Neural cell (in vitro differentiated cells): ENCODE data around the gene ADRM1. TPM values are rescaled to one million over a fixed set of nuclear protein-coding genes. Genes with fewer than 3 reads are reported as not detected.

ENCODE experiments used
- H2AFZ ChIP-seq: fragments of 200-600, 300-800 bp; sonication (generic), shearing (Covaris generic); 2 replicates; pipeline ENCODE4 v1.6.0; 2014; ENCODE audit warnings: low read depth, mild to moderate bottlenecking, antibody characterized with exemption, low read length, moderate library complexity
- H3F3A ChIP-seq: fragments of 200-600 bp; shearing (Covaris generic); 2 replicates; pipeline ENCODE4 v1.6.1; 2016; ENCODE audit warnings: mild to moderate bottlenecking, moderate library complexity, mixed read lengths, antibody characterized with exemption, low read length; ENCODE audit not compliant: insufficient read depth, poor library complexity, severe bottlenecking
- H3K27ac ChIP-seq: fragments of 200-600, 300-800 bp; sonication (generic), shearing (Covaris generic); 2 replicates; pipeline ENCODE4 v1.5.1; 2014; ENCODE audit warnings: mild to moderate bottlenecking, low read length, moderate library complexity
- H3K27me3 ChIP-seq: fragments of 300-800, 200-600 bp; sonication (generic), shearing (Covaris generic); 2 replicates; pipeline ENCODE4 v1.6.0; 2014; ENCODE audit warnings: mild to moderate bottlenecking, low read depth, low read length, moderate library complexity; ENCODE audit not compliant: insufficient read depth
- H3K36me3 ChIP-seq: fragments of 300-800, 200-600 bp; sonication (generic), shearing (Covaris generic); 2 replicates; pipeline ENCODE4 v1.5.1; 2014; ENCODE audit warnings: mild to moderate bottlenecking, antibody characterized with exemption, low read length, moderate library complexity; ENCODE audit not compliant: insufficient read depth
- H3K4me2 ChIP-seq: fragments of 300-800, 200-600 bp; sonication (generic), shearing (Covaris generic); 2 replicates; pipeline ENCODE4 v1.6.0; 2014; ENCODE audit warnings: mild to moderate bottlenecking, low read length
- H3K4me3 ChIP-seq: fragments of 300-800, 200-600 bp; sonication (generic), shearing (Covaris generic); 2 replicates; pipeline ENCODE4 v1.5.1; 2014; ENCODE audit warnings: mild to moderate bottlenecking, low read length, moderate library complexity
- H3K79me2 ChIP-seq: fragments of 200-600 bp; shearing (Covaris generic); replicated peaks from 2 replicates; pipeline ENCODE4 v1.6.0; 2014; ENCODE audit warnings: mild to moderate bottlenecking, low read length, moderate library complexity; ENCODE audit not compliant: insufficient read depth
- H3K9ac ChIP-seq: fragments of 300-800, 200-600 bp; sonication (generic), shearing (Covaris generic); 2 replicates; pipeline ENCODE4 v1.6.1; 2016; ENCODE audit warnings: mild to moderate bottlenecking, low read length, mixed read lengths
- H3K9me2 ChIP-seq: fragments of 200-600 bp; shearing (Covaris generic); 2 replicates; pipeline ENCODE4 v1.6.1; 2016; ENCODE audit warnings: mild to moderate bottlenecking, low read length, mixed read lengths; ENCODE audit not compliant: insufficient read depth
- H3K9me3 ChIP-seq: fragments of 200-600, 300-800 bp; sonication (generic), shearing (Covaris generic); 2 replicates; pipeline ENCODE4 v1.6.1; 2016; ENCODE audit warnings: mild to moderate bottlenecking, mixed run types, low read length, moderate library complexity, mixed read lengths
- H4K20me1 ChIP-seq: fragments of 200-600 bp; shearing (Covaris generic); 2 replicates; pipeline ENCODE4 v1.6.1; 2016; ENCODE audit warnings: mild to moderate bottlenecking, mixed run types; ENCODE audit not compliant: insufficient read depth
- EP300 ChIP-seq: fragments of 450-650 bp; conservative IDR thresholded peaks from 2 replicates; pipeline ENCODE4 v1.6.1; 2014; ENCODE audit warnings: antibody characterized with exemption, mild to moderate bottlenecking, moderate library complexity; ENCODE audit not compliant: poor library complexity, severe bottlenecking
- EZH2 ChIP-seq: fragments of 200-600, 300-800 bp; shearing (Covaris generic), sonication (generic); IDR thresholded peaks from 2 replicates; pipeline ENCODE4 v1.6.1; 2014; ENCODE audit warnings: antibody characterized with exemption, low read length, borderline replicate concordance, mild to moderate bottlenecking; ENCODE audit not compliant: insufficient read depth, poor library complexity, severe bottlenecking
- MXI1 ChIP-seq: fragments of 450-650 bp; conservative IDR thresholded peaks from 2 replicates; pipeline ENCODE4 v1.6.1; 2014; ENCODE audit warnings: antibody characterized with exemption, mild to moderate bottlenecking; ENCODE audit not compliant: poor library complexity, severe bottlenecking
- POLR2AphosphoS5 ChIP-seq: IDR thresholded peaks from 2 replicates; pipeline ENCODE4 v1.6.1; 2012
- RAD21 ChIP-seq: fragments of 450-650 bp; conservative IDR thresholded peaks from 2 replicates; pipeline ENCODE4 v1.6.1; 2014; ENCODE audit warnings: antibody characterized with exemption, mild to moderate bottlenecking, moderate library complexity
- SMC3 ChIP-seq: fragments of 450-650 bp; conservative IDR thresholded peaks from 2 replicates; pipeline ENCODE4 v1.6.1; 2014; ENCODE audit warnings: antibody characterized with exemption, mild to moderate bottlenecking, moderate library complexity; ENCODE audit not compliant: poor library complexity
- TAF1 ChIP-seq: IDR thresholded peaks from 2 replicates; pipeline ENCODE4 v1.6.1; 2012; ENCODE audit warnings: low read depth
- polyA plus RNA-seq: library from polyadenylated mRNA; depleted of rRNA; stranded (reverse); fragments of >200 nt; gene quantifications from 2 replicates; pipeline ENCODE4 v1.2.3, GENCODE V29; 2014
- TF ChIP-seq, protein P1 (sequence below): IDR thresholded peaks from 2 replicates; pipeline ENCODE4 v1.6.1; 2012; ENCODE audit warnings: borderline replicate concordance
- TF ChIP-seq, protein P2 (sequence below): fragments of 450-650 bp; IDR thresholded peaks from 2 replicates; pipeline ENCODE4 v1.5.1; 2014; ENCODE audit warnings: antibody characterized with exemption, mild to moderate bottlenecking, moderate library complexity; ENCODE audit not compliant: poor library complexity, severe bottlenecking

The ADRM1 gene
- polyA plus RNA-seq, 1 donor from 2014 or later: 111 TPM

DNA sequence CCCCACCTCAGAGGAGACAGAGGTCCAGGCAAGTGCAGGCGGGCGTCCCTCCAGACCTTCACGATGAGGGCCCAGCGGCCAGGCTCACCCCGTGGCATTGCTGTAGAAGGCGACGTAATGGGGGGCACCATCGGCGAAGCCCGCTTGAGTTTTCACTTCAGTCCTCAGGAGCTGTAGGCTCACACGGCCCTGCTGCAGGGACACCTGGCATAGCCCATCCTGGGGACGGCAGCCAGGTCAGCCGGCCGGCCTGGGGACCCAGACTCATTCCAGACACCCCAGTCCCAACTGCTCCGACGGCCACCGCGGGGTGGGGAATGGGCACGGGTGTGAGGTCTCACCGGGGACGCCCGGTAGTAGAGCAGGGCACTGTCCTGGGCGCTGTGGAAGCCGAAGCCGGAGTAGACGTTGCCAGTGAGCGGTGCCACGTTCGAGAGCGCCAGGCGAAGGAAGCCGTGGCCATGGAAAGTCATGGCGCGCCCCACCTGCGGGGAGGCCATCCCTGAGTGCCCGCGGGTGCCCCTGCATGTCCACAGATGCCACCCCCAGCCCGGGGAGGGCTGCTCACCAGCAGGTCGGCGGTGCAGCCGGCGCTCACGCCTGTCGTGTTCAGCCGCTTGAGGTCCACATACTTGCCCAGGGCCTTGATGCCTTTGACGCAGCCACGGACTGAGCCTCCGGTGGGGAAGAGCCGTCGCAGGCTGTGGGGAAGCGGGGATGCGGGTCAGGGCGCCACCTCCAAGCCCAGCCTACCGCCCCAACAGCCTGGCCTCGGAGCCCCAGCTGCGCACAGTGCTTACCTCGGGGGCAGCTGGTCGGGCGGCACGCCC lies 9.2 kb downstream of the ADRM1 start:
- Histone ChIP-seq H2AFZ (no peak overlapping the region), H3K9me3 (no peaks in the 10 kb centered on the region), H3K27ac (no peak overlapping the region), H3F3A (no peaks in the 10 kb centered on the region), H3K9me2 (no peaks in the 10 kb centered on the region), H3K4me3 (no peak overlapping the region), H3K27me3 (no peaks in the 10 kb centered on the region), H3K36me3 (no peaks in the 10 kb centered on the region), H3K9ac (no peak overlapping the region), H3K4me2 (no peak overlapping the region), H3K79me2 (no peaks in the 10 kb centered on the region), H4K20me1 (no peaks in the 10 kb centered on the region)
- TF ChIP-seq RAD21 (no peak), TAF1 (no peak), SMC3 (no peak), POLR2AphosphoS5 (no peak), EZH2 (no peak), MXI1 (no peak), EP300 (no peak)
- TF ChIP-seq, protein P1, sequence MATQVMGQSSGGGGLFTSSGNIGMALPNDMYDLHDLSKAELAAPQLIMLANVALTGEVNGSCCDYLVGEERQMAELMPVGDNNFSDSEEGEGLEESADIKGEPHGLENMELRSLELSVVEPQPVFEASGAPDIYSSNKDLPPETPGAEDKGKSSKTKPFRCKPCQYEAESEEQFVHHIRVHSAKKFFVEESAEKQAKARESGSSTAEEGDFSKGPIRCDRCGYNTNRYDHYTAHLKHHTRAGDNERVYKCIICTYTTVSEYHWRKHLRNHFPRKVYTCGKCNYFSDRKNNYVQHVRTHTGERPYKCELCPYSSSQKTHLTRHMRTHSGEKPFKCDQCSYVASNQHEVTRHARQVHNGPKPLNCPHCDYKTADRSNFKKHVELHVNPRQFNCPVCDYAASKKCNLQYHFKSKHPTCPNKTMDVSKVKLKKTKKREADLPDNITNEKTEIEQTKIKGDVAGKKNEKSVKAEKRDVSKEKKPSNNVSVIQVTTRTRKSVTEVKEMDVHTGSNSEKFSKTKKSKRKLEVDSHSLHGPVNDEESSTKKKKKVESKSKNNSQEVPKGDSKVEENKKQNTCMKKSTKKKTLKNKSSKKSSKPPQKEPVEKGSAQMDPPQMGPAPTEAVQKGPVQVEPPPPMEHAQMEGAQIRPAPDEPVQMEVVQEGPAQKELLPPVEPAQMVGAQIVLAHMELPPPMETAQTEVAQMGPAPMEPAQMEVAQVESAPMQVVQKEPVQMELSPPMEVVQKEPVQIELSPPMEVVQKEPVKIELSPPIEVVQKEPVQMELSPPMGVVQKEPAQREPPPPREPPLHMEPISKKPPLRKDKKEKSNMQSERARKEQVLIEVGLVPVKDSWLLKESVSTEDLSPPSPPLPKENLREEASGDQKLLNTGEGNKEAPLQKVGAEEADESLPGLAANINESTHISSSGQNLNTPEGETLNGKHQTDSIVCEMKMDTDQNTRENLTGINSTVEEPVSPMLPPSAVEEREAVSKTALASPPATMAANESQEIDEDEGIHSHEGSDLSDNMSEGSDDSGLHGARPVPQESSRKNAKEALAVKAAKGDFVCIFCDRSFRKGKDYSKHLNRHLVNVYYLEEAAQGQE: no peak
- TF ChIP-seq, protein P2, sequence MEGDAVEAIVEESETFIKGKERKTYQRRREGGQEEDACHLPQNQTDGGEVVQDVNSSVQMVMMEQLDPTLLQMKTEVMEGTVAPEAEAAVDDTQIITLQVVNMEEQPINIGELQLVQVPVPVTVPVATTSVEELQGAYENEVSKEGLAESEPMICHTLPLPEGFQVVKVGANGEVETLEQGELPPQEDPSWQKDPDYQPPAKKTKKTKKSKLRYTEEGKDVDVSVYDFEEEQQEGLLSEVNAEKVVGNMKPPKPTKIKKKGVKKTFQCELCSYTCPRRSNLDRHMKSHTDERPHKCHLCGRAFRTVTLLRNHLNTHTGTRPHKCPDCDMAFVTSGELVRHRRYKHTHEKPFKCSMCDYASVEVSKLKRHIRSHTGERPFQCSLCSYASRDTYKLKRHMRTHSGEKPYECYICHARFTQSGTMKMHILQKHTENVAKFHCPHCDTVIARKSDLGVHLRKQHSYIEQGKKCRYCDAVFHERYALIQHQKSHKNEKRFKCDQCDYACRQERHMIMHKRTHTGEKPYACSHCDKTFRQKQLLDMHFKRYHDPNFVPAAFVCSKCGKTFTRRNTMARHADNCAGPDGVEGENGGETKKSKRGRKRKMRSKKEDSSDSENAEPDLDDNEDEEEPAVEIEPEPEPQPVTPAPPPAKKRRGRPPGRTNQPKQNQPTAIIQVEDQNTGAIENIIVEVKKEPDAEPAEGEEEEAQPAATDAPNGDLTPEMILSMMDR: no peak

DNA sequence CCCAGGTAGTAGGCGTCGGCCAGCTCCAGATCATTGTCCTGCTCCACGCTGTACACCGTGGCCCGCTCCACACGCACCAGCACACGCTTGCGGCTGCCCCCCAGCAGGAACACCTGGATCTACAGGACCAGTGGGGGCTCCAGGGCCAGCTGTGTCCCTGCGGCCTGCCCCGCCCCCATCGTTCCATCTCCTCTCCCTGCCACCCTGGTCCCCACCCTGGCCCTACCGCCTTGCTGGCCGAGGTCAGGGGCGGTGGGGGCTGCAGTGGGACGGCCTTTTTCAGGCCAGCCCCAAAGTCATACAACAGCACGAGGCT lies 9.8 kb downstream of the ADRM1 start:
- no peaks in the 10 kb centered on the region for H3F3A ChIP-seq
- H3K27me3 ChIP-seq: no peaks in the 10 kb centered on the region
- H3K9me3 ChIP-seq: no peaks in the 10 kb centered on the region
- no peak overlapping the region for H2AFZ ChIP-seq
- H3K9ac ChIP-seq: no peak overlapping the region
- H4K20me1 ChIP-seq: no peaks in the 10 kb centered on the region
- TF ChIP-seq EP300: no peak
- TF ChIP-seq, protein P1: no peak
- H3K4me3 ChIP-seq: no peak overlapping the region
- H3K79me2 ChIP-seq: no peaks in the 10 kb centered on the region
- H3K4me2 ChIP-seq: no peak overlapping the region
- no peak overlapping the region for H3K27ac ChIP-seq
- H3K36me3 ChIP-seq: no peaks in the 10 kb centered on the region
- no peaks in the 10 kb centered on the region for H3K9me2 ChIP-seq
